IPS DF 4.7 (cell line): ENCODE results near the gene CDH13.

Experiments
- DNase-seq: peaks from one replicate; pipeline ENCODE4 v3.0.0-alpha.2; 2013; ENCODE audit warnings: low spot score; ENCODE audit errors: extremely low read depth

The CDH13 gene

GRCh38 chr16:82835487-82836155 lies 208.9 kb downstream of the CDH13 start:
- no peak for DNase-seq

- no peak for DNase-seq
These were observed 214.3 kb downstream of the CDH13 start for GRCh38 chr16:82841108-82841507.

GRCh38 chr16:82843606-82844271 lies 217.0 kb downstream of the CDH13 start:
- DNase-seq = no peak

- DNase-seq = no peak
These were observed 218.3 kb downstream of the CDH13 start for GRCh38 chr16:82845116-82845515.

GRCh38 chr16:82846806-82847205 lies 220.0 kb downstream of the CDH13 start:
- no peak for DNase-seq

- DNase-seq = no peak
These were observed 221.2 kb downstream of the CDH13 start for GRCh38 chr16:82848013-82848412.

GRCh38 chr16:82852388-82853008 lies 225.7 kb downstream of the CDH13 start:
- DNase-seq = no peak

- DNase-seq = no peak
These were observed 228.7 kb downstream of the CDH13 start for GRCh38 chr16:82855471-82855870.

- DNase-seq = no peak
These were observed 231.1 kb downstream of the CDH13 start for GRCh38 chr16:82857693-82858365.

GRCh38 chr16:82859662-82860061 lies 232.9 kb downstream of the CDH13 start:
- no peak for DNase-seq

GRCh38 chr16:82860071-82860470 lies 233.3 kb downstream of the CDH13 start:
- no peak for DNase-seq

- no peak for DNase-seq
These were observed 235.3 kb downstream of the CDH13 start for GRCh38 chr16:82862057-82862456.

- no peak for DNase-seq
These were observed 237.7 kb downstream of the CDH13 start for GRCh38 chr16:82864332-82865040.

- no peak for DNase-seq
These were observed 238.6 kb downstream of the CDH13 start for GRCh38 chr16:82865412-82865811.

- DNase-seq = no peak
These were observed 240.7 kb downstream of the CDH13 start for GRCh38 chr16:82867485-82867884.

- no peak for DNase-seq
These were observed 247.5 kb downstream of the CDH13 start for GRCh38 chr16:82874271-82874670.

GRCh38 chr16:82874672-82875071 lies 247.9 kb downstream of the CDH13 start:
- DNase-seq = peak; percentile 41

- DNase-seq = no peak
These were observed 250.2 kb downstream of the CDH13 start for GRCh38 chr16:82876951-82877350.

GRCh38 chr16:82878466-82878865 lies 251.7 kb downstream of the CDH13 start:
- DNase-seq = no peak

GRCh38 chr16:82880346-82880745 lies 253.6 kb downstream of the CDH13 start:
- no peak for DNase-seq

- DNase-seq = no peak
These were observed 254.7 kb downstream of the CDH13 start for GRCh38 chr16:82881516-82881915.

GRCh38 chr16:82882226-82882625 lies 255.5 kb downstream of the CDH13 start:
- no peak for DNase-seq
